Measurements from ENCODE around the gene S100A1. TPM values are rescaled to one million over a fixed set of nuclear protein-coding genes. Genes with fewer than 3 reads are reported as not detected.

S100A1 gene
- total RNA-seq, 1 experiment from 2014 or later, result 18.1 TPM

GRCh38 chr1:153633161-153633753 is 5.0 kb downstream of the S100A1 start:
- TF ChIP-seq CTCF (IDR thresholded peaks at IDR 0.05; ENCODE audit: insufficient read depth in 1 of 2, low read depth in 1 of 2, low read length in 1 of 2, severe bottlenecking in 1 of 2, unreplicated experiment in 1 of 2), result no peak
- H3K9me3 ChIP-seq, result no peaks in the 10 kb centered on the region
- peaks cover 26% of the 10 kb centered on the region for H3K4me1 ChIP-seq
- DNase-seq, result no peak
- H3K4me1 Mint-ChIP-seq (ENCODE audit: low read depth, unreplicated experiment), result peaks cover 33% of the 10 kb centered on the region
- intact Hi-C loops (cut with micrococcal nuclease; ENCODE audit: unreplicated experiment), result loop anchor here (5.0 kb wide), 1 partner anchor 109 kb away; no protein-coding TSS in a partner anchor
- no peaks in the 10 kb centered on the region for H3K27me3 ChIP-seq (replicated peaks; ENCODE audit: control insufficient read depth, insufficient read depth, low read length)
- H3K9me3 Mint-ChIP-seq (ENCODE audit: unreplicated experiment), result peaks cover 5% of the 10 kb centered on the region
- H3K27me3 Mint-ChIP-seq (ENCODE audit: insufficient read depth, unreplicated experiment), result no peaks in the 10 kb centered on the region
- BruUV-seq (replicated peaks), result no TSS peak
- peak overlapping the region; percentile 99 for H3K27ac Mint-ChIP-seq (ENCODE audit: unreplicated experiment)
- CTCF ChIA-PET, result interaction anchor here (0.6 to 2.1 kb wide), 9 partner anchors 15 to 125 kb away, joined by 3 to 16 read pairs (median 5); partner anchors contain the start of genes S100A14 and S100A16
- H3K36me3 Mint-ChIP-seq (ENCODE audit: insufficient read depth, unreplicated experiment), result peaks cover 50% of the 10 kb centered on the region
- no peak overlapping the region for H3K4me3 ChIP-seq (ENCODE audit: low read depth, low read length)
- H3K36me3 ChIP-seq (ENCODE audit: control insufficient read depth, insufficient read depth, low read length), result peaks cover 3% of the 10 kb centered on the region
- peak overlapping the region; percentile 98 for H3K4me3 Mint-ChIP-seq (ENCODE audit: unreplicated experiment)
- POLR2A ChIA-PET, result interaction anchor here (0.6 to 2.2 kb wide), 19 partner anchors 10 to 345 kb away, joined by 3 to 34 read pairs (median 5); partner anchors contain the start of genes INTS3, JTB, S100A14 and S100A16

GRCh38 chr1:153633754-153634665 is 5.8 kb downstream of the S100A1 start, which contains the start of gene CHTOP:
TSS of gene CHTOP (plus strand) at chr1:153634066. CDS start at chr1:153636589, 2,523 bp downstream.
- H3K9me3 Mint-ChIP-seq (ENCODE audit: unreplicated experiment), result peaks cover 5% of the 10 kb centered on the region
- Histone ChIP-seq H3K4me3 (ENCODE audit: low read depth, low read length) (peak within 1 kb of the TSS; percentile 84), H3K9me3 (no peaks in the 10 kb centered on the region), H3K27me3 (replicated peaks; ENCODE audit: control insufficient read depth, insufficient read depth, low read length) (no peaks in the 10 kb centered on the region), H3K4me1 (peaks cover 26% of the 10 kb centered on the region), H3K36me3 (ENCODE audit: control insufficient read depth, insufficient read depth, low read length) (peaks cover 4% of the 10 kb centered on the region)
- H3K27me3 Mint-ChIP-seq (ENCODE audit: insufficient read depth, unreplicated experiment), result no peaks in the 10 kb centered on the region
- intact Hi-C loops (cut with micrococcal nuclease; ENCODE audit: unreplicated experiment), result loop anchor here (2.0 to 5.0 kb wide), 2 partner anchors 37 to 108 kb away; partner anchors contain the start of gene ILF2
- POLR2A ChIA-PET, result interaction anchor here (0.5 to 2.2 kb wide), 29 partner anchors 10 to 344 kb away, joined by 3 to 34 read pairs (median 4); partner anchors contain the start of genes GATAD2B, INTS3, JTB and S100A14
- TSS peak; percentile 81 for BruUV-seq (replicated peaks)
- TF ChIP-seq CTCF (IDR thresholded peaks at IDR 0.05; ENCODE audit: insufficient read depth in 1 of 2, low read depth in 1 of 2, low read length in 1 of 2, severe bottlenecking in 1 of 2, unreplicated experiment in 1 of 2), result no peak
- peaks cover 33% of the 10 kb centered on the region for H3K4me1 Mint-ChIP-seq (ENCODE audit: low read depth, unreplicated experiment)
- DNase-seq, result peak; percentile 95 to 97
- peak within 1 kb of the TSS; percentile 99 for H3K27ac Mint-ChIP-seq (ENCODE audit: unreplicated experiment)
- H3K36me3 Mint-ChIP-seq (ENCODE audit: insufficient read depth, unreplicated experiment), result peaks cover 57% of the 10 kb centered on the region
- CTCF ChIA-PET, result interaction anchor here (0.6 to 2.1 kb wide), 12 partner anchors 14 to 125 kb away, joined by 3 to 16 read pairs (median 4); partner anchors contain the start of genes S100A14 and S100A16
- peak within 1 kb of the TSS; percentile 98 for H3K4me3 Mint-ChIP-seq (ENCODE audit: unreplicated experiment)

GRCh38 chr1:153635872-153636271 is 7.6 kb downstream of the S100A1 start:
- Mint-ChIP-seq H3K27ac (ENCODE audit: unreplicated experiment) (no peak overlapping the region), H3K4me3 (ENCODE audit: unreplicated experiment) (peak overlapping the region; percentile 47), H3K4me1 (ENCODE audit: low read depth, unreplicated experiment) (peaks cover 24% of the 10 kb centered on the region), H3K9me3 (ENCODE audit: unreplicated experiment) (peaks cover 5% of the 10 kb centered on the region), H3K27me3 (ENCODE audit: insufficient read depth, unreplicated experiment) (no peaks in the 10 kb centered on the region), H3K36me3 (ENCODE audit: insufficient read depth, unreplicated experiment) (peaks cover 70% of the 10 kb centered on the region)
- POLR2A ChIA-PET, result no interaction called here
- no peak for TF ChIP-seq CTCF (IDR thresholded peaks at IDR 0.05; ENCODE audit: insufficient read depth in 1 of 2, low read depth in 1 of 2, low read length in 1 of 2, severe bottlenecking in 1 of 2, unreplicated experiment in 1 of 2)
- Histone ChIP-seq H3K9me3 (no peaks in the 10 kb centered on the region), H3K27me3 (replicated peaks; ENCODE audit: control insufficient read depth, insufficient read depth, low read length) (no peaks in the 10 kb centered on the region), H3K4me3 (ENCODE audit: low read depth, low read length) (no peak overlapping the region), H3K4me1 (peaks cover 12% of the 10 kb centered on the region), H3K36me3 (ENCODE audit: control insufficient read depth, insufficient read depth, low read length) (peaks cover 4% of the 10 kb centered on the region)
- CTCF ChIA-PET, result no interaction called here
- no TSS peak for BruUV-seq (replicated peaks)
- intact Hi-C loops (cut with micrococcal nuclease; ENCODE audit: unreplicated experiment), result loop anchor here (2.0 kb wide), 1 partner anchor 35 kb away; the partner anchor contains the start of gene ILF2
- DNase-seq, result no peak
